Heart left ventricle (tissue), 16 donors: ENCODE measurements around the gene PALD1. TPM values are rescaled to one million over a fixed set of nuclear protein-coding genes. Genes with fewer than 3 reads are reported as not detected.
A peak's percentile ranks its signal among the peaks of the same experiment; 100 is the strongest.

Experiments used
- ATAC-seq, 4 donors: fragments of 200-7000 bp; cut with Tn5 transposase; one replicate each; pipeline ENCODE4 v1.9.1; 2020 to 2022; ENCODE audit warnings: moderate library complexity in 4 of 4, mild to moderate bottlenecking in 3 of 4, moderate number of reproducible peaks in 1 of 4
- DNase-seq, 5 donors: peaks; one replicate each; pipeline ENCODE4 v3.0.0-alpha.2; 2020
- H3K27ac ChIP-seq, 12 donors: fragments of 200-600 bp; sonication (generic) in 4 of 12; one replicate each; pipeline versions ENCODE4 v1.5.0 to v1.8.0; 2016 to 2022; ENCODE audit warnings: mild to moderate bottlenecking in 2 of 12
- H3K27me3 ChIP-seq, 9 donors: fragments of 200-600 bp; sonication (generic) in 2 of 9; one replicate each; pipeline versions ENCODE4 v1.5.1 to v1.8.0; 2016 to 2022; ENCODE audit warnings: mild to moderate bottlenecking in 3 of 9
- H3K36me3 ChIP-seq, 9 donors: fragments of 200-600 bp; sonication (generic) in 2 of 9; one replicate each; pipeline versions ENCODE4 v1.5.0 to v1.8.0; 2018 to 2022; ENCODE audit warnings: mild to moderate bottlenecking in 2 of 9
- H3K4me1 ChIP-seq, 12 donors: fragments of 200-600 bp; sonication (generic) in 4 of 12; one replicate each; pipeline versions ENCODE4 v1.5.0 to v1.8.0; 2016 to 2022; ENCODE audit warnings: mild to moderate bottlenecking in 3 of 12
- H3K4me3 ChIP-seq, 12 donors: fragments of 200-600 bp; sonication (generic) in 4 of 12; one replicate each; pipeline versions ENCODE4 v1.5.0 to v1.8.0; 2017 to 2022; ENCODE audit warnings: mild to moderate bottlenecking in 9 of 12, moderate library complexity in 4 of 12
- H3K9me3 ChIP-seq, 12 donors: fragments of 200-600 bp; sonication (generic) in 4 of 12; one replicate each; pipeline versions ENCODE4 v1.5.0 to v1.8.0; 2016 to 2022; ENCODE audit warnings: mild to moderate bottlenecking in 1 of 12
- CTCF ChIP-seq, 12 donors: fragments of 200-600 bp; sonication (generic) in 4 of 12; IDR thresholded peaks; one replicate each; pipeline versions ENCODE4 v1.5.0 to v1.8.0; 2018 to 2022; ENCODE audit warnings: antibody characterized with exemption in 12 of 12, mild to moderate bottlenecking in 5 of 12
- POLR2A ChIP-seq, 2 donors: fragments of 450-650 bp; IDR thresholded peaks; one replicate each; pipeline ENCODE4 v1.6.1; 2017; ENCODE audit warnings: antibody characterized with exemption in 2 of 2, mild to moderate bottlenecking in 2 of 2, moderate library complexity in 2 of 2
- WGBS, 4 donors: extraction: QIAGEN DNeasy Blood & Tissue Kit in 2 of 4; methylation state at CpG; one replicate each; pipeline versions ENCODE4 v1.1.5 to v1.1.7; 2013 to 2018; 5-methylcytosine and 5-hydroxymethylcytosine counted together
- intact Hi-C, 10 donors: fragments of 100-400 bp; cut with DNase I; formaldehyde crosslinking; loops; one replicate each; pipeline versions ENCODE4 v1.11.1 to v1.14.2; 2022
- polyA plus RNA-seq, 2 donors: library from polyadenylated mRNA; stranded (reverse); fragments of 200-250 nt; gene quantifications; one replicate each; pipeline ENCODE4 v1.2.3, GENCODE V29; 2013
- total RNA-seq, 9 donors: library from RNA; depleted of rRNA in 2 of 9; stranded (reverse); fragments of >200 nt in 2 of 9; fragmentation: NEBNext Ultra II Directional in 3 of 9; extraction: Animal tissue kit (Norgen Biotek cat#: 25700) in 3 of 9; gene quantifications; one replicate each; pipeline versions ENCODE4 v1.1.0 to v1.2.4, GENCODE V29; 2016 to 2023
- donor health status: ischemic (EF 13 %, LVEDD 7.1; RV severe dilation, severe dysfunction).
- donor health status: healthy with polysubstance abuse.
- donor health status: DM: no; HTN: yes; CAD: no.
- donor health status: DM: no; HTN: no; CAD: no.
- donor health status: ischemic (EF 25% LVEDD 6.9; RV normal size, moderate dysfunction).
- donor health status: ischemic (EF 25% LVEDD 5.7; RV mildly dilated, moderate dysfunction).
- donor health status: healthy.
- donor health status: DM: yes; HTN: yes; CAD: no.
- donor health status: ischemic (EF 35%, LVEDD 5.7; RV mildly dilated, moderate dysfunction).
- donor health status: nonischemic (EF 11% LVEDD 7.7; RV severe dilation, severe dysfunction).
- donor health status: DM: yes; HTN: yes; CAD: no.
- donor health status: PGD.
- donor health status: ischemic (EF 29% LVEDD 5.4; RV normal size, mild dysfunction).
- donor health status: nonischemic (EF 23%, LVEDD 6.1; RV moderate dilation, normal function).

Gene PALD1
- total and polyA plus RNA-seq, 11 donors, result 2.7 to 12.3 (median 5.5) TPM

DNA sequence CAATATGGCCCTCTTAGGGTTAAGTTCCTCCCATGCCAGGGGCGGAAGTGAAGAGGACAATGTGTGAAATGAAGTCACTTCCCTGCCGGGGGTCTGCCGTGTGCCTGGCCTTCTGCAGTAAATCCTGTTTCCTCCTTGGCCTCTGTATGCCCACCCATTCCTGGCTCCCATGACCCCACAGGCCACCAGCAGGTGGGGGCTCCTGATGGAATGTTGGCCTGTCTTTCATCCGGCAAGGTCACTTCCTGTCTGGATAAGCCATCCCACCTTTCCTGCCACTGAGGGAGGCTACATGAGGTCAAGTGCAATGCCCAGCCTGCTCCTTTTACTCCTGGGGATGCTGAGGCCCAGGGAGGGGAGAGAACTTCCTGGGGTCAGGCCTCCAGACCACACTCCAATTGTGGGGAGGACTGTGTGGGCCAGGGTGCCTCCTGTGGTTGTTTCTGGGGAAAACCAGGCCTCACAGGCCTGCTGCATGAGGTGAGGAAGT, 22.3 kb downstream of the PALD1 start:
- H3K27me3 ChIP-seq, result no peaks in the 10 kb centered on the region
- H3K4me1 ChIP-seq, result peaks cover 0 to 59% (median 27%) of the 10 kb centered on the region in 12 donors
- intact Hi-C loops, result loop anchor here in 1 of 10 donors (2.0 kb wide), 1 partner anchor 22 kb away; the partner anchor contains the start of gene PALD1
- H3K9me3 ChIP-seq, result no peaks in the 10 kb centered on the region
- peak in 4 of 5 donors; percentile 61 to 76 (median 72) for DNase-seq
- peak overlapping the region; percentile 34 to 81 (median 51) for H3K27ac ChIP-seq
- 29 to 73% (median 39%) methylated on average over 2 to 4 of the region's 4 CpGs for WGBS, 4 donors
- H3K4me3 ChIP-seq, result no peak overlapping the region
- peak; percentile 77 to 94 (median 78) for ATAC-seq
- TF ChIP-seq POLR2A (IDR thresholded peaks at IDR 0.05), result no peak
- TF ChIP-seq CTCF (IDR thresholded peaks at IDR 0.05), result no peak
- H3K36me3 ChIP-seq, result no peaks in the 10 kb centered on the region

- H3K4me3 ChIP-seq, result no peak overlapping the region
- H3K36me3 ChIP-seq, result no peaks in the 10 kb centered on the region
- ATAC-seq (no peak), DNase-seq (no peak)
- no peak overlapping the region for H3K27ac ChIP-seq
- TF ChIP-seq CTCF (IDR thresholded peaks at IDR 0.05), result no peak
- TF ChIP-seq POLR2A (IDR thresholded peaks at IDR 0.05), result no peak
- H3K9me3 ChIP-seq, result no peaks in the 10 kb centered on the region
- intact Hi-C loops, result no loop called here
- H3K27me3 ChIP-seq, result no peaks in the 10 kb centered on the region
- 88 to 91% (median 89%) methylated on average over 3 of the region's 3 CpGs for WGBS, 4 donors
- peaks cover 0 to 51% (median 26%) of the 10 kb centered on the region in 12 donors for H3K4me1 ChIP-seq
These were observed 23.8 kb downstream of the PALD1 start for GRCh38 chr10:70502406-70502805.

- Histone ChIP-seq H3K36me3 (no peaks in the 10 kb centered on the region), H3K9me3 (no peaks in the 10 kb centered on the region), H3K4me3 (no peak overlapping the region), H3K4me1 (peaks cover 0 to 61% (median 33%) of the 10 kb centered on the region in 12 donors), H3K27ac (no peak overlapping the region), H3K27me3 (no peaks in the 10 kb centered on the region)
- WGBS, 4 donors, result 62 to 74% (median 70%) methylated on average over 7 of the region's 7 CpGs
- no peak for DNase-seq
- TF ChIP-seq CTCF (IDR thresholded peaks at IDR 0.05), result no peak
- no peak for TF ChIP-seq POLR2A (IDR thresholded peaks at IDR 0.05)
- no peak for ATAC-seq
- intact Hi-C loops, result no loop called here
These were observed 25.2 kb downstream of the PALD1 start for GRCh38 chr10:70503776-70504175.

DNA sequence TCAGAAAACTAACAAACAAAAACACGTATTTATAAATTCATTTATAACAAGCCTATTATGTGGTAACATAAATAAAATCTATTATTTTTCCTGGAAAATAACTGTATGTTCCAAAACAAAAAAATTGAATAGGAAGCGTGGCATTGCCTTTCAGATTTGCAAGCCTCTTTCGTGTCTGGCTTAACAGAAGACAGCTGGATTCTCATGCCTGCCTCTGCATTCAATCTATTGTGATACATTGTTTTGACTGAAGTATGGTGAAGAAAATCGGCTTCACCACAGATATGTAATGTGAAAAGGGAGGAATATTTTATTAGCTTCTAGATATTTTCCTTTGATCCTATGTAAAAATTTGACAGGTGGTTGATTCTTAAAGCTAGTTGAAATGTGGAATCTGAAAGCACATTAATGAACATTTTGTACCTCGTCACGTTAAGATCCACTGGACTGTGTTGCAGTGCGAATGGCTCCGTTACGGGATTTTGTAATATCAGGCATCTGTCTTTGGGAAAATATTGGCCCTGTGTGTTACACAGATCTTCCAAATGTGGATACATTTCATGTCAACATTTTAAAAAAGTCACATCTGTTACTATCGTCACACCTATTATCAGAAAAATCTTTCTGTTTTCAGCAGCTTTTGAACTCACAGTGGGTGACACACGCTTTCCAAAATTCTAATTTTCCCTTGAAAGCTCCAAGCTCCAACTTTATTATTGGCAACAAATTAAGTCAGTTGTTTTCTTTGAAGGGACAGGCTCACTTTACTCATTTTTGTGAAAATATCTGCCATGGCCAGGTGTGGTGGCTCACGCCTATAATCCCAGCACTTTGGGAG, 26.2 kb downstream of the PALD1 start:
- 82 to 89% (median 86%) methylated on average over 12 of the region's 12 CpGs for WGBS, 4 donors
- Histone ChIP-seq H3K36me3 (no peaks in the 10 kb centered on the region), H3K27ac (no peak overlapping the region), H3K27me3 (no peaks in the 10 kb centered on the region), H3K4me1 (peaks cover 0 to 61% (median 36%) of the 10 kb centered on the region in 12 donors), H3K9me3 (no peaks in the 10 kb centered on the region), H3K4me3 (no peak overlapping the region)
- intact Hi-C loops, result no loop called here
- TF ChIP-seq CTCF (IDR thresholded peaks at IDR 0.05) (no peak), POLR2A (IDR thresholded peaks at IDR 0.05) (no peak)
- no peak for DNase-seq
- no peak for ATAC-seq
